Effector CD4-positive, alpha-beta T cell (primary cell): ENCODE results near the gene RAB36.

Source experiments
- DNase-seq: peaks from one replicate; pipeline ENCODE4 v3.0.0-alpha.2; 2020

Gene RAB36

GRCh38 chr22:23138584-23139435 is 6.5 kb upstream of the RAB36 start:
- DNase-seq, result no peak

DNA sequence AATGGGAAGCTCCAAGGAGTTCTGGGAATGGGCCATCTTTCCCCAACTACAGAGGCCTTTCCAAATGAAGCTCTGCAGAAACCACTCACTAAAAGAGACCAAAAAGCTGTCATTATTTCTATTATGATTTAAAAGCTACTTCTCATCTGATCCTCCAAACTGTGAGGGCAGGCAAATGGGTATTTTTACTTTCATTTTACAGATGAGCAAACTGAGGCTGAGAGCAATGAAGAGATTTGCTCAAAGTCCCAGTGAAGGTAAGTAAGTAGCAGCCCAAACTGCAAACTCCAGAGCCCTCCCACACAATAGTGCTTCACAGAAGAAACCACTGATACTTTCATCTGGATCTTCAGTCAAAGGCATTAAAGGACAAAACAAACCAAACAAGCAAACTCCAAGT is 4.9 kb upstream of the RAB36 start:
- DNase-seq, result no peak

DNA sequence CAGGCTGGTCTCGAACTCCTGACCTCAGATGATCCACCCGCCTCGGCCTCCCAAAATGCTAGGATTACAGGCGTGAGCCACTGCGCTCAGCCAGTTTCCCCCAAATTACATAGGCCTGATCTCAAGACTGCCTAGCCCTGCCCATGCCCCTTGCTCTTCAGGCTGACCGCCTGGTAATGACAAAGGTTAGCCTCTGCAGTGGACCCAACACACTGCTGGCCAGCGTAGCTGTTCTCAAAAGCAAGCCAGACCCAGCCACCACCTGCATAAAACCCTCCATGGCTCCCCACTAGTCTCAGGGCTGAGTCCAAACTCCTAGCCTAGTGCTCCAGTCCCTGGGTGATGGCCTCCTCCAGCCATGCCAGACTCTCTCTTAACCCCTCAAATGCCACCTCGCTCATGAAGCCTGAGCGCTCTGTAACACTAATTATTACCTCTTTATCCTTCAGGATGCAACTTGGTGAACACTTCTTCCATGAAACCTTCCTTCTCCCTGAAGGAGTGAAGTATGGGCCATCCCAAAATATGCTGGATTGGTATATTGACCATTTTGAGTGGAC is 2.7 kb upstream of the RAB36 start:
- DNase-seq, result no peak

- DNase-seq, result no peak
Observed at GRCh38 chr22:23143119-23143518, 2.2 kb upstream of the RAB36 start.

DNA sequence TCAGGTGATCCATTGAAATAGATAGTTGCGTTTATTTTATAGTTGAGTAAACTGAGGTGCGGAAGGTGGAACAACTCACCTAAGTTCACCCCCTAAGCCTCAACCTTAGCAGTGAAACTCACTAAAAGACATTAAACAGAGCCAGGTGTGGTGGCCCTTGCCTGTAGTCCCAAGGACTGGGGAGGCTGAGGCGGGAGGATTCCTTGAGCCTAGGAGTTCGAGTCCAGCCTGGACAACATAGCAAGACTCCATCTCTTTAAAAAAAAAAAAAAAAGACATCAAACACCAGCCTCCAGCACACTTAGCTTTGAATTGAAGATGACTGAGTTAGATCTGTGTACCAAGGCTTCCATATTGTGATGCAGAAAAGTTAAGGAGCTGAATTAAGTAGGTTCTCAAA is 845 bp upstream of the RAB36 start:
- no peak for DNase-seq

- no peak for DNase-seq
Observed at GRCh38 chr22:23145878-23146470, 697 bp downstream of the RAB36 start.

- DNase-seq, result no peak
Observed at GRCh38 chr22:23146478-23147205, 1.4 kb downstream of the RAB36 start.

DNA sequence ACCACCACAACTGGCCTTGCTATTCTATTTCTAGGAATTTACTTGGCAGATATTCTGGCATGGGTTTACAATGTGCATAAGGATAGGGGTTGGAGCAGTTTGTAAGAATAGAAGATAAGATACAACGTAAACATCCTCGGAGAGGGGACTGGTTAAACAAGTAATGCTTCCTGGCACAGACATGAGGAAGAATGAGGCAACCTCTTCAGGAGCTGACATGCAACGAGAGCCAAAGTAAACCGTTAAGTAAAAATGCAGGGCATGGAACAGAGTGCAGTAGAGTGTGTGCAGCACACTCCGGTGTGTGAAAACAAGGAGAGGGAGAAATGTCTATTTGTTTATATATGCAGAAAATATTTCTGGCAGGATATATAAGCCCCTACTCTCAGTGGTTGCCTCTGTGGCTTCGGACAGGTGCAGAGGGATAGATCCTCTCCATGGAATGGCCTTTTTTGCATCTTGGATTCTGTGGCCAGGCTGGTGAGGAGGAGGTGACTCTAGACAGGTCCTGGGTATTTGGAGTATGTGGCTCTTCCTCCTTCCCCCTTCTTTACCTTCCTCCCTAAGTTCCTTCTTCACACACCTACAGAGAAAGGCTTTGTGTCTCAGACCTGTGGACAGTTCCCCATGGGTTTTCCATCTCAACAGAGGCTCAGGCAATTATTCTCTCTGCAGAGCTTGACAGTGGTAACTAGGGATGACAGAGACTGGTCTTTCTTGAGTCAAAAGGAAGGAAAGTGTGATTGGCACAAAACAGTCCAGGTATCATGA is 2.5 kb downstream of the RAB36 start:
- DNase-seq, result no peak

- no peak for DNase-seq
Observed at GRCh38 chr22:23149743-23150238, 4.5 kb downstream of the RAB36 start.

DNA sequence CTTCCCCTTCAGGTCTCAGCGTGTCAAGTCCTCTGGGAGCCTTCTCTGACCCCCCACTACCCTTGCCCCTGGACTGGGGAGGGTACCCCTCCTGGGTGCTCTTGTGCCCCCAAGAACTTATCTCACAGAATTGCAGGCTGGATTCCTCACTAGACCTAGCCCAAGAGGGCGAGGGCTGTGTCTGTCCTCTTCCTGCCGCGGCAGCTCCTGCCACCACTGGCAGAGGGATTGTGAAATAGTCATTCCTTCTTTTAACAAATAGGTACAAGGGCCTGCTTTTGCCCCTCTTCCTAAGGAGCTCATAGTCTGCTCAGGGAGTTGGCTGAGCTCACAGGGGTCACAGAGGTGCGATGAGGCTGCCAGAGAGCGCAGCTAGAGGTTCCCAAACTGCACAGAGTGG is 5.5 kb downstream of the RAB36 start:
- DNase-seq, result no peak

GRCh38 chr22:23151827-23152226 is 6.5 kb downstream of the RAB36 start:
- DNase-seq, result no peak

- no peak for DNase-seq
Observed at GRCh38 chr22:23152238-23153114, 7.2 kb downstream of the RAB36 start.

DNA sequence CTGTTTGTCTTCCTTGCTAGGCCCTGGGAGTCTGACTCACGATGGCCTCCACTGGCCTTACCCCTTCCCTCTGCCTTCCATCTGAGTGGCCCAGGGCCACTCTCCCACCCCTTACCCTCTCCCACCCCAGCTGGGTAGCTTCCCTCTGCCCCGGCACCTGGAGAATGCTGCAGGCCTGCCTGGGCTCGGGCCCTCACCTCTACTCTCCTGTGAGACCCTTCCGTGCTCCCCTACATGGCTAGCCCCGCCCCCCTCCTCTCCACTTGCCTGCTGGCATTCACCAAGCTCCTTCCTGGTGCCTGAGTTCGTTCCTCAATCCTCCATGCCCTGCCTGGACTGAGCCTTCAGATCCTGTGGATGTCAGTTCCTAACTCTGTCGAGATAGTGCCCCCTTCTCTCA is 8.7 kb downstream of the RAB36 start:
- no peak for DNase-seq

DNA sequence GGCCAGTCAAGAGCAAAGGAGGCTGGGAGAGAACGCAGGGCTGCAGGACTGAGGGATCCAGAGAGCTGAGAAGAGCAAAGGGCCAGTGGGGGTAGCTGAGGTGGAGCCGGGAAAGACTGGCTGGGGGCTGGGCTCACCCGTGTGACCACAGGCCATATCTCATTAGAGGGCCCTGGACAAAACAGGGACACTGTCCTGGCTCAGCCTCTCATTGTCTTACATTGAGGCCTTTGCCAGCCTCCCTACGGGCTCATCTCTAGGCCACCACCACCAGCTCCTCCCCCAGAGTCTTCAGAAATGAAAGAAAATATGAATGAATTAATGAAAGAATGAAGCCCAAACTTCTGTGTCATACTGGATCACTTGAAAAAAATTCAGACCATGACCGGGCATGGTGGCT is 9.2 kb downstream of the RAB36 start:
- DNase-seq, result no peak

- no peak for DNase-seq
Observed at GRCh38 chr22:23155143-23155542, 9.9 kb downstream of the RAB36 start.

GRCh38 chr22:23155831-23156230 is 10.6 kb downstream of the RAB36 start:
- no peak for DNase-seq

GRCh38 chr22:23156286-23156685 is 11.0 kb downstream of the RAB36 start:
- no peak for DNase-seq

- no peak for DNase-seq
Observed at GRCh38 chr22:23157560-23158515, 12.6 kb downstream of the RAB36 start.

- DNase-seq, result no peak
Observed at GRCh38 chr22:23158516-23159290, 13.4 kb downstream of the RAB36 start.

- DNase-seq, result no peak
Observed at GRCh38 chr22:23159291-23159630, 14.0 kb downstream of the RAB36 start.
